GM12878 (cell line): ENCODE measurements around the gene AMBP. TPM values are rescaled to one million over a fixed set of nuclear protein-coding genes. Genes with fewer than 3 reads are reported as not detected.

Source experiments
- ATAC-seq: fragments of 200-7000 bp; cut with Tn5 transposase; 3 replicates; pipeline ENCODE4 v1.9.1; 2020; ENCODE audit warnings: mild to moderate bottlenecking, moderate library complexity
- BruUV-seq: library from RNA; stranded (reverse); fragments of 400-500 nt; replicated peaks from 2 replicates; lab custom pipeline; 2021; lab: Mats Ljungman, UMichigan
- CTCF ChIA-PET: fragments of 300-600 bp; sonication (Branson Sonifier 250); formaldehyde crosslinking; extraction: SDS; loops from one replicate; lab custom pipeline; 2021; ENCODE audit warnings: inconsistent platforms; lab: Yijun Ruan, JAX
- POLR2A ChIA-PET: fragments of 350-600 bp; formaldehyde crosslinking; extraction: SDS; loops from one replicate; lab custom pipeline; 2021; ENCODE audit warnings: inconsistent platforms; lab: Charles Lee
- RAD21 ChIA-PET: fragments of 300-600 bp; sonication (Branson Sonifier 250); formaldehyde crosslinking; loops from one replicate; lab custom pipeline; 2023; ENCODE audit warnings: antibody characterized with exemption; ENCODE audit not compliant: unreplicated experiment; lab: Charles Lee
- SMC1A ChIA-PET: fragments of 300-600 bp; sonication (Branson Sonifier 250); formaldehyde crosslinking; loops from one replicate; lab custom pipeline; 2023; ENCODE audit not compliant: unreplicated experiment, uncharacterized antibody; lab: Charles Lee
- DNase-seq: peaks from one replicate; pipeline ENCODE4 v3.0.0-alpha.2; 2011; ENCODE audit warnings: low read depth, low spot score
- FAIRE-seq: peaks from 3 replicates; lab custom pipeline; 2011; peaks lifted over from hg19 to GRCh38; lab: Jason Lieb, UNC
- H2AFZ ChIP-seq: 2 replicates; pipeline ENCODE4 v1.6.0; 2011; ENCODE audit warnings: low read depth, low read length, control low read depth; ENCODE audit not compliant: control insufficient read depth
- H3K27ac ChIP-seq: 2 replicates; pipeline ENCODE4 v1.5.1; 2011; ENCODE audit warnings: control low read depth; ENCODE audit not compliant: control insufficient read depth, insufficient read depth
- H3K27me3 ChIP-seq, 2 experiments: replicated peaks in 1 of 2; 2 replicates each; pipeline versions ENCODE4 v1.6.0 to v1.6.1; 2011; ENCODE audit warnings: low read length in 1 of 2; ENCODE audit not compliant: control insufficient read depth in 2 of 2, insufficient read depth in 2 of 2
- H3K36me3 ChIP-seq, 2 experiments: 2 replicates each; pipeline ENCODE4 v1.5.1; 2011; ENCODE audit warnings: low read length in 1 of 2; ENCODE audit not compliant: control insufficient read depth in 2 of 2, insufficient read depth in 2 of 2
- H3K4me1 ChIP-seq: 2 replicates; pipeline ENCODE4 v1.6.1; 2011; ENCODE audit warnings: mild to moderate bottlenecking, low read length, moderate library complexity, mixed read lengths; ENCODE audit not compliant: control insufficient read depth, insufficient read depth
- H3K4me2 ChIP-seq: 2 replicates; pipeline ENCODE4 v1.6.0; 2011; ENCODE audit warnings: control low read depth; ENCODE audit not compliant: control insufficient read depth, insufficient read depth
- H3K4me3 ChIP-seq: fragments of 200-600 bp; sonication (generic); 2 replicates; pipeline ENCODE4 v1.5.1; 2016
- H3K79me2 ChIP-seq: 2 replicates; pipeline ENCODE4 v1.6.0; 2011; ENCODE audit warnings: low read length; ENCODE audit not compliant: control insufficient read depth, insufficient read depth
- H3K9ac ChIP-seq: 2 replicates; pipeline ENCODE4 v1.8.0; 2011; ENCODE audit warnings: low read length, control low read depth, mixed read lengths; ENCODE audit not compliant: control insufficient read depth, insufficient read depth
- H3K9me3 ChIP-seq: replicated peaks from 3 replicates; pipeline ENCODE4 v1.5.1; 2011; ENCODE audit warnings: mild to moderate bottlenecking, low read length; ENCODE audit not compliant: control insufficient read depth, insufficient read depth
- H4K20me1 ChIP-seq: 2 replicates; pipeline ENCODE4 v1.6.0; 2011; ENCODE audit not compliant: control insufficient read depth, insufficient read depth
- BMI1 ChIP-seq: fragments of 450-650 bp; IDR thresholded peaks from 2 replicates; pipeline ENCODE4 v1.6.1; 2016; ENCODE audit warnings: mild to moderate bottlenecking, moderate library complexity, borderline replicate concordance
- DPF2 ChIP-seq: fragments of 450-650 bp; IDR thresholded peaks from 2 replicates; pipeline ENCODE4 v1.6.1; 2017; ENCODE audit warnings: mild to moderate bottlenecking
- HDAC2 ChIP-seq: fragments of 200-600 bp; sonication (generic); IDR thresholded peaks from 2 replicates; pipeline ENCODE4 v1.6.1; 2017
- HSF1 ChIP-seq: fragments of 150-350 bp; IDR thresholded peaks from 2 replicates; pipeline ENCODE4 v1.6.1; 2014; ENCODE audit warnings: mild to moderate bottlenecking, low read depth, low read length
- NFIC ChIP-seq: IDR thresholded peaks from 2 replicates; pipeline ENCODE4 v1.6.1; 2012; ENCODE audit warnings: low read depth, mild to moderate bottlenecking, inconsistent platforms, low read length, moderate library complexity
- NR2C1 ChIP-seq: fragments of 450-650 bp; IDR thresholded peaks from 2 replicates; pipeline ENCODE4 v1.6.1; 2017; ENCODE audit warnings: antibody characterized with exemption, mild to moderate bottlenecking, moderate library complexity
- RCOR1 ChIP-seq: conservative IDR thresholded peaks from 2 replicates; pipeline ENCODE4 v1.6.1; 2012; ENCODE audit warnings: low read depth, low read length, improper control_type of control experiment
- SMAD1 ChIP-seq: fragments of 450-650 bp; IDR thresholded peaks from 2 replicates; pipeline ENCODE4 v1.6.1; 2018; ENCODE audit warnings: mild to moderate bottlenecking, low read depth; ENCODE audit not compliant: partially characterized antibody
- SREBF2 ChIP-seq: IDR thresholded peaks from 2 replicates; pipeline ENCODE4 v1.6.1; 2012; ENCODE audit warnings: mild to moderate bottlenecking, low read length
- USF2 ChIP-seq: IDR thresholded peaks from 2 replicates; pipeline ENCODE4 v1.6.1; 2011; ENCODE audit warnings: low read depth, low read length, improper control_type of control experiment, borderline replicate concordance
- YBX1 ChIP-seq: fragments of 450-650 bp; IDR thresholded peaks from 2 replicates; pipeline ENCODE4 v1.6.1; 2016; ENCODE audit warnings: antibody characterized with exemption
- ZBED1 ChIP-seq: IDR thresholded peaks from 2 replicates; pipeline ENCODE4 v1.6.1; 2016; ENCODE audit warnings: borderline replicate concordance
- ZNF384 ChIP-seq: IDR thresholded peaks from 2 replicates; pipeline ENCODE4 v1.6.1; 2012; ENCODE audit warnings: low read depth, mild to moderate bottlenecking, low read length, improper control_type of control experiment, borderline replicate concordance
- WGBS: methylation state at CpG from one replicate; pipeline ENCODE4 v1.1.6; 2016; ENCODE audit warnings: low lambda C conversion rate; ENCODE audit not compliant: insufficient replicate concordance, insufficient coverage; ENCODE audit errors: missing lambda C conversion rate; 5-methylcytosine and 5-hydroxymethylcytosine counted together
- in situ Hi-C: fragments of 300-500 bp; cut with MboI; formaldehyde crosslinking; loops from 9 replicates; pipeline ENCODE4 v1.14.3; 2018; ENCODE audit warnings: mixed read lengths
- intact Hi-C: fragments of 100-400 bp; cut with micrococcal nuclease; formaldehyde crosslinking; loops from one replicate; pipeline ENCODE4 v1.14.2; 2022; ENCODE audit not compliant: unreplicated experiment
- polyA plus RNA-seq, 11 experiments: library from polyadenylated mRNA; depleted of rRNA in 4 of 11; unstranded in 6 of 11; stranded (reverse) in 5 of 11; fragments of >200 nt; fragmentation: Nextera tagmentation in 4 of 11; fragmentation: Illumina TruSeq in 1 of 11; extraction: Ambion mirVana in 4 of 11; extraction: Trizol in 1 of 11; gene quantifications; 1 replicate in 1 of 11; 2 replicates in 10 of 11; pipeline versions ENCODE4 v1.2.1 to v1.2.3, GENCODE V29; 2011 to 2016; ENCODE audit warnings: inconsistent platforms in 2 of 11, missing spikeins in 2 of 11, low read depth in 1 of 11
- total RNA-seq, 4 experiments: library from RNA; depleted of rRNA in 3 of 4; stranded (reverse); fragments of >200 nt in 3 of 4; fragmentation: Illumina TruSeq in 1 of 4; extraction: Trizol in 1 of 4; gene quantifications; 2 replicates each; pipeline versions ENCODE4 v1.2.1 to v1.2.3, GENCODE V29; 2013 to 2021
- TF ChIP-seq, protein P1 (sequence below): IDR thresholded peaks from 2 replicates; pipeline ENCODE4 v1.6.1; 2011; ENCODE audit warnings: low read depth, mild to moderate bottlenecking, low read length, moderate library complexity, borderline replicate concordance; ENCODE audit errors: extremely low read depth
- TF ChIP-seq, protein P2 (sequence below): IDR thresholded peaks from 2 replicates; pipeline ENCODE4 v1.6.1; 2012; ENCODE audit warnings: low read depth, low read length, improper control_type of control experiment

Gene AMBP
- total and polyA plus RNA-seq, 10 of the 15 experiments (the other 5 are each of a cell fraction or from before 2014, with no cell fraction given) = 0.11 to 2.3 (median 0.18) TPM; not detected in 7

DNA sequence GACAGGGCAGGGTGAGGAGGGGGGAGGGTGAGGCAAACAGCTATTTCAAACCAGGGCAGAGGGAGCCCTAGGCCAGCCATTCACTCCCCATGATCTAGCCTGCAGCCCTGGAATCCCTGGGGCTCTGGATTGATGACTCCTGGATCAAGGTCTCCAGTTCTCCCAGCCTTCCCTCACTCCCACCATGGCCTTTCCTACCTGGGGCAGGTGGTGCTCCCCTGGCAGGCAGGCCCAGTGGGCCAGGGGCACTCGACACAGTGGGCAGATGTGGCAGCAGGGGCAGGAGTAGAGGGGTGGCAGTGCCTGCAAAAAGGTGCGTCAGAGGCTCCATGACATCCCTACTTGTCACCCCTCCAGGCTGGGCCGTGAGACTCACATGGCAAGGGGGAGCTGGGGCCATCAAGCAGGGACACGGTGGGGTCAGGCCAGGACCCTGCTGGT is 15.0 kb upstream of the AMBP start:
- intact Hi-C loops = no loop called here
- RAD21 ChIA-PET = no interaction called here
- POLR2A ChIA-PET = no interaction called here
- CTCF ChIA-PET = interaction anchor here (3.9 to 4.0 kb wide), 2 partner anchors 10 to 14 kb away, joined by 16 to 19 read pairs; no protein-coding TSS in a partner anchor
- no peak for FAIRE-seq
- H4K20me1 ChIP-seq = no peaks in the 10 kb centered on the region
- no peaks in the 10 kb centered on the region for H3K4me1 ChIP-seq
- H3K27ac ChIP-seq = no peak overlapping the region
- no peak overlapping the region for H3K4me2 ChIP-seq
- WGBS = 5% methylated on average over 4 of the region's 4 CpGs
- in situ Hi-C loops = loop anchor here (25.0 kb wide), 1 partner anchor 194 kb away; no protein-coding TSS in a partner anchor
- no peak overlapping the region for H2AFZ ChIP-seq
- BruUV-seq = no TSS peak
- no peak for ATAC-seq
- no peak overlapping the region for H3K9ac ChIP-seq
- H3K9me3 ChIP-seq = no peaks in the 10 kb centered on the region
- H3K27me3 ChIP-seq = no peaks in the 10 kb centered on the region; a peak in 2 of 4 replicates
- H3K79me2 ChIP-seq = no peaks in the 10 kb centered on the region
- SMC1A ChIA-PET = no interaction called here
- no peak for DNase-seq
- TF ChIP-seq, protein P1, sequence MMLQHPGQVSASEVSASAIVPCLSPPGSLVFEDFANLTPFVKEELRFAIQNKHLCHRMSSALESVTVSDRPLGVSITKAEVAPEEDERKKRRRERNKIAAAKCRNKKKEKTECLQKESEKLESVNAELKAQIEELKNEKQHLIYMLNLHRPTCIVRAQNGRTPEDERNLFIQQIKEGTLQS = no peak
- TF ChIP-seq ZNF384 (no peak), DPF2 (no peak), BMI1 (no peak), NR2C1 (no peak), SREBF2 (no peak), SMAD1 (no peak), USF2 (no peak), HDAC2 (no peak), YBX1 (no peak), HSF1 (no peak), NFIC (no peak), RCOR1 (no peak), ZBED1 (no peak)
- TF ChIP-seq, protein P2, sequence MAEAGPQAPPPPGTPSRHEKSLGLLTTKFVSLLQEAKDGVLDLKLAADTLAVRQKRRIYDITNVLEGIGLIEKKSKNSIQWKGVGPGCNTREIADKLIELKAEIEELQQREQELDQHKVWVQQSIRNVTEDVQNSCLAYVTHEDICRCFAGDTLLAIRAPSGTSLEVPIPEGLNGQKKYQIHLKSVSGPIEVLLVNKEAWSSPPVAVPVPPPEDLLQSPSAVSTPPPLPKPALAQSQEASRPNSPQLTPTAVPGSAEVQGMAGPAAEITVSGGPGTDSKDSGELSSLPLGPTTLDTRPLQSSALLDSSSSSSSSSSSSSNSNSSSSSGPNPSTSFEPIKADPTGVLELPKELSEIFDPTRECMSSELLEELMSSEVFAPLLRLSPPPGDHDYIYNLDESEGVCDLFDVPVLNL = no peak
- H3K36me3 ChIP-seq = no peaks in the 10 kb centered on the region
- H3K4me3 ChIP-seq = no peak overlapping the region
